ENCODE results near the gene SLC16A12. TPM values are rescaled to one million over a fixed set of nuclear protein-coding genes. Genes with fewer than 3 reads are reported as not detected.
"Not testable (repeated sequence)": the region's sequence is repeated elsewhere in the genome, so short reads cannot be mapped to it uniquely, and the experiment has no call there.

SLC16A12 gene
- total RNA-seq, 2 experiments from 2014 or later: not detected

DNA sequence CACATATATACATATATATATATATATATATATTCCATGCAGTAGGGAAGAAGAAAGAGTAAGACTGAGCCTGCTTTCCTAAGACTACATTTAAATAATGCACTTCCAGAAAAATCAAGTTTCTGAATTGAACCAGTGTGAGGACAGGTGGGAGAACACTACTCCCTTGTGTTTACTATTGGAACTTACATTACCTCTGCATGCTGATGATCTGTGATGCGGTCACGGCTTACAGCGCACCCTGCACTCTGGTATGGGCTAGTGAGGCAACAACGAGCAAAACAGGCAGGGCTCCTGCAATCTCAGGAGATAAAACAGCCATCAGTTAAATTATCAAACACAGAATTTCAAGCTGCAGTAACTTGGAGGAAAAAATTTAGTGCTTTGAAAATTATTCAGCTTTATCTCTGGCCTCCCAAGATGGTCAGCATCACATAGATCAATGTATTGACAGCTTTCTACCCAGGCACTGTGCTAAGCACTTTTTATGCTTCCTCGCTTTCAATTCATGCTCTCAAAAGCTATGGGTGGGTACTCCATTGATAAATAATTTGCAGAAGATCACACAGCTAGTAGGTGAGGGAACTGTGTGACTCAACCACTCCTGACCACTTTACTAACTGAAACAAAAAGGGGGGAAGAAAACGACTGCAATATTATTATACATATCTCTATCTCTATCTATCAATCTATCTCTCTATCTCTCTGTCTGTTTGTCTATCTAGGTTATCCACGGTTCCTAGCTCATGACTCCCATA lies 20.5 kb upstream of the SLC16A12 start:
- Mint-ChIP-seq H3K9me3 (no peaks in the 10 kb centered on the region), H3K4me1 (no peaks in the 10 kb centered on the region), H3K36me3 (no peaks in the 10 kb centered on the region), H3K27ac (no peak overlapping the region), H3K27me3 (peaks cover 10% of the 10 kb centered on the region), H3K4me3 (no peak overlapping the region)
- no peak for DNase-seq

DNA sequence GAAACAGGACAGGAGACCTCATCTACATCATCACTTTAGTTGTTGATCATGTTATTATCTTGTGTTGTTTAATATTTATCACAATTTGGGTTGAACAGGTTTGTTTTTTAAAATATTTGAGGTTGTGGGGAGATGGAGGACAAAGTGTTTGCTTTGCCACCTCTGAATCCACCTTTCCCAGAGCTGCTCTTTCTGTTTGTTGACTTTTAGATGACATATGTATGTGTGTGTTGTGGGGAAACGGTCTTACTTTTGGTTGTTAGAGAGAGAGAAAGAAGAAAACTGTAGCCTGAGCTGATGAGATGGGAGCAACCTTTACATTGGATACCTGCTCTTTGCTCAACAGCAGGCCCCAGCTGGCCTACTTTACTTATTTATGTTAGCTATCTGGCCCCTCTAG lies 19.0 kb upstream of the SLC16A12 start:
- H3K27me3 Mint-ChIP-seq: peaks cover 10% of the 10 kb centered on the region
- no peak overlapping the region for H3K27ac Mint-ChIP-seq
- H3K4me3 Mint-ChIP-seq: no peak overlapping the region
- no peaks in the 10 kb centered on the region for H3K36me3 Mint-ChIP-seq
- no peaks in the 10 kb centered on the region for H3K9me3 Mint-ChIP-seq
- no peak for DNase-seq
- H3K4me1 Mint-ChIP-seq: no peaks in the 10 kb centered on the region

DNA sequence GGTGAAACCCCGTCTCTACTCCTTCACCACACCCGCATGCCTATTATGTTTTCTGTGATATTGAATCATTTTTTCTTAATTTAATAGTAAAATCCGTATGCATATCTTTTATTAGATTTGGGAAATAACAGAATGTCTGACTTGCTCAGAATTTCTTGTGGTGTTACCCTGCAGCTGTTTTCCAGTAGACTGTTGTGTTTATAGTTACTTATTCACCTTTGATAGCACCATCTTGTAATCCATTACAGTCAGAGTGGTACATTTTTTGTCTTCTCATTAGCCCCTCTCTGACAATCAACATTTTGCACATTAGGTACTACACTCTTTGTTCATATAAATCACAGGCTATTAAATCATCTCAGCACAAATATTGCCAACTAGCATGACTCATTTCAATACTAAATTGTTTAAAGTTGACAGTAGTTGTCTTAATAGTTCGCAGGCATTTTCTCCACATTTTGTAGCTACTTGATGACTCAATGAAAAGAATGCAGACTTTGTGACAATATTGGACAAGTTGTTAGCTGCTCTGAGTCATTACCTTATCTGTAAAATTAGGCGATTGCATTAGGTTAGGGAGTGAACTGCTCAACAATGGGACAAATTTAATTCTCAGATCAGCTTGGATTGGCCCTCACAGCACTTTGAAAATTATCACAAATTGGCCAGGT lies 17.8 kb upstream of the SLC16A12 start:
- DNase-seq: no peak
- peaks cover 4% of the 10 kb centered on the region for H3K27me3 Mint-ChIP-seq
- no peaks in the 10 kb centered on the region for H3K4me1 Mint-ChIP-seq
- H3K36me3 Mint-ChIP-seq: no peaks in the 10 kb centered on the region
- H3K9me3 Mint-ChIP-seq: no peaks in the 10 kb centered on the region
- H3K4me3 Mint-ChIP-seq: no peak overlapping the region
- H3K27ac Mint-ChIP-seq: no peak overlapping the region

DNA sequence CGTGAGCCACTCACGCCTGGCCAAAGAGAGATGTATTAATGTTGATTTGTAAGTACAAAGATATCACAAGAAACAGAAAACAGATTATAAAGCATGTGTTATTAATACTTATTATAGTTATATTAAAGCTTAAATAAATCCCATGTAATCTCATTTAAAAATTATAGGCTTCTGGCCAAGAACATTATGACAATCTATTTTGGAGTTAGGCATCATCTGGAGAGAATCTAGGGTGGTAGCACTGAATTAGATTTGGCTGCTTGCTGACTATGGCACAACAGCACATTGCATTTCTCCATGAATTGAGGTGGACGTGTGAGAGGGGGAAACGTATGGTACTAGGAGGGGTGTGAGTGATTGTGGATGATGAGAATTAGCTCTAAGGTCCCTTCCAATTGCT lies 16.8 kb upstream of the SLC16A12 start:
- Mint-ChIP-seq H3K27ac (no peak overlapping the region), H3K4me1 (no peaks in the 10 kb centered on the region), H3K36me3 (no peaks in the 10 kb centered on the region), H3K9me3 (no peaks in the 10 kb centered on the region), H3K4me3 (no peak overlapping the region), H3K27me3 (no peaks in the 10 kb centered on the region)
- DNase-seq: no peak

DNA sequence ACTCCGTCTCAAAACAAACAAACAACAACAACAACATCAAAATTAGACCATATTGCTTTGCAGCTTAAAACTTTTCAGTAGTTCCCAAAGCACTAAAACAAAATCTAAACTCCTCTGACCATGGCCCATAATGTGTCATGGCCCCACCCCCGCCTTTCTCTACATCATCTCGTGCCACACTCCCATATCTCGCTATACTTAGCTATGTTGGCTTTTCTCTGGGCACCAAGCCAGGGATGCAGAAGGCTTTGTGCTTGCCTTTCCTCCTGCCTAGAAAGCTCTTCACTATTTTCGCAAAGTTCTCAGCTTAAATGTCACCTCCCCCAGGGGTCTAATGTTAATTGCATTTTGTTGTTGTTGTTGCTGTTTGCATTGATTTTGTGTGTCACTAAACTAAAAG lies 15.1 kb upstream of the SLC16A12 start:
- Mint-ChIP-seq H3K9me3 (no peaks in the 10 kb centered on the region), H3K27ac (no peak overlapping the region), H3K4me3 (no peak overlapping the region), H3K4me1 (no peaks in the 10 kb centered on the region), H3K36me3 (no peaks in the 10 kb centered on the region), H3K27me3 (no peaks in the 10 kb centered on the region)
- no peak for DNase-seq

DNA sequence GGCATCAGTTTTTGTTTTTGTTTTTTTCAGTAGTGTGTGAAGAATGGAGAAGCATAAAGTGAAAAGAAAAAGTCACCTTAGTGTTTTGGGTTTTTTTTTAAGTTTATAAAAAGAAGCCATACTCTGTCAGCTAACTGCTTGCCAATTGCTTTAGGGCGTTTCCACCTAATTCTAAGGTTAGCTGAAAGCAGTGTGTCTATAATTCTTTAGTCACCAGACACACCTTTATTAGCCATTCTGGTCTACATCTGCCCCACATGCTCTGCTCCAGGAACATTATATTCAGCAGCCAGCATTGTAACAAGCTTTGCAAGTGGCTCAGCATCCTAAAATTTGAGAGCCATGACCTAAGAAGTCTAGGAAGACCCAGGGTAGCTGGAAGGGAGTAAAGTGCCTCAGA lies 14.1 kb upstream of the SLC16A12 start:
- no peaks in the 10 kb centered on the region for H3K36me3 Mint-ChIP-seq

DNA sequence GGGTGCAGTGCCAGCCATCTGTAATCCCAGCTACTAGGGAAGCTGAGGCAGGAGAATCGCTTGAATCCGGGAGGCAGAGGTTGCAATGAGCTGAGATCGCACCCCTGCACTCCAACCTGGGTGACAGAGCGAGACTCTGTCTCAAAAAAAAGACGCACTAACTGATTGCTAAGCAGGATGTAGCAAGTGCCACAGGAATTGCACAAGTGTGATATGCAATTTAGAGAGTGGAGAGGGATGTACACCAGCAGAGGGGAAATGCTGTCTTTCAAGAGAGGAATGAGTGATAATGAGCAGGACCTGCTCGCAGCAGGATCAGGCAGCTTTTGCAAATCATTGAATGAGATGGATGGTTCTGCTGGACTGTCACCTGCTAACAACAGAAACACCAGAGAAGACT lies 13.3 kb upstream of the SLC16A12 start:
- no peaks in the 10 kb centered on the region for H3K36me3 Mint-ChIP-seq
- no peaks in the 10 kb centered on the region for H3K27me3 Mint-ChIP-seq
- no peak for DNase-seq
- no peak overlapping the region for H3K27ac Mint-ChIP-seq
- H3K4me1 Mint-ChIP-seq: no peaks in the 10 kb centered on the region
- no peaks in the 10 kb centered on the region for H3K9me3 Mint-ChIP-seq
- no peak overlapping the region for H3K4me3 Mint-ChIP-seq

More for the DNA sequence above, 14.1 kb upstream of the SLC16A12 start:
- Mint-ChIP-seq H3K27ac (no peak overlapping the region), H3K9me3 (no peaks in the 10 kb centered on the region), H3K4me1 (no peaks in the 10 kb centered on the region), H3K4me3 (no peak overlapping the region), H3K27me3 (no peaks in the 10 kb centered on the region)
- no peak for DNase-seq

DNA sequence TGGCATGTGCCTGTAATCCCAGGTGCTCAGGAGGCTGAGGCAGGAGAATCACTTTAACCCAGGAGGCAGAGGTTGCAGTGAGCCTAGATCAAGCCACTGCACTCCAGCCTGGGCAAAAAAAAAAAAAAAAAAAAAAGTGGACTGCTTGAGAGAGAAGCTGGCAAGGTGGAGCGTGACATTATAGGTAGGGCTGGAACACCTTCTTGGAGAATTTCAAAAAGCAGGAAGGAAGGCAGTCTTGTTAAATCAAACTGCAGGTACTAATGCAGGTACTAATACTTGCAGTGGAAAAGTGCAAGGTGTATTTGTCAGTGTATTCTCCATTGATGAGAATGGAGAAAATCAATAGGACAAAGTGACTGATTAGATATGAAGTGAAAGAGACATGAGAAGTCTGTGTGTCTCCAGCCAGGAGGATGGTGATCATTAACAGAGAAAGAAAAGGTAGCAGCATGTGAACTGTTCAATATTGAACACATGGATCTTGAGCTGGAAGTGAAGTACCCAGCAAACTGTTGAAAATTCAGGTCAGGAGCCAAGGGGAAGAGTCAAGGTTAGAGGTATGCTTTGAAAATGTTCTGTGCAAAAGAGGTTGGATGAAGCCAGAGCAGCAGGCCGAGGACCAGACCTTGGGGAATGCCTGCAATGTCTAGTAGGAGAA lies 12.6 kb upstream of the SLC16A12 start:
- no peaks in the 10 kb centered on the region for H3K4me1 Mint-ChIP-seq
- no peaks in the 10 kb centered on the region for H3K9me3 Mint-ChIP-seq
- no peak for DNase-seq
- H3K27me3 Mint-ChIP-seq: no peaks in the 10 kb centered on the region
- H3K27ac Mint-ChIP-seq: no peak overlapping the region
- H3K4me3 Mint-ChIP-seq: no peak overlapping the region
- H3K36me3 Mint-ChIP-seq: no peaks in the 10 kb centered on the region

DNA sequence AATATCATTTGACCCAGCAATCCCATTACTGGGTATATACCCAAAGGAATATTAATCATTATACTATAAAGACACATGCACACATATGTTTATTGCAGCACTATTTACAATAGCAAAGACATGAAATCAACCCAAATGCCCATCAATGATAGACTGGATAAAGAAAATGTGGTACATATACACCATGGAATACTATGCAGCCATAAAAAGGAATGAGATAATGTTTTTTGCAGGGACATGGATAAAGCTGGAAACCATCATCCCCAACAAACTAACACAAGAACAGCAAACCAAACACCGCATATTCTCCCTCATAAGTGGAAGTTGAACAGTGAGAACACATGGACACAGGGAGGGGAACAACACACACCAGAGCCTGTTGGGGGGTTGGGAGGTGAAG lies 11.3 kb upstream of the SLC16A12 start:
- not testable (repeated sequence) for H3K27me3 Mint-ChIP-seq, H3K27ac Mint-ChIP-seq, H3K36me3 Mint-ChIP-seq, H3K9me3 Mint-ChIP-seq, H3K4me1 Mint-ChIP-seq, DNase-seq, H3K4me3 Mint-ChIP-seq

DNA sequence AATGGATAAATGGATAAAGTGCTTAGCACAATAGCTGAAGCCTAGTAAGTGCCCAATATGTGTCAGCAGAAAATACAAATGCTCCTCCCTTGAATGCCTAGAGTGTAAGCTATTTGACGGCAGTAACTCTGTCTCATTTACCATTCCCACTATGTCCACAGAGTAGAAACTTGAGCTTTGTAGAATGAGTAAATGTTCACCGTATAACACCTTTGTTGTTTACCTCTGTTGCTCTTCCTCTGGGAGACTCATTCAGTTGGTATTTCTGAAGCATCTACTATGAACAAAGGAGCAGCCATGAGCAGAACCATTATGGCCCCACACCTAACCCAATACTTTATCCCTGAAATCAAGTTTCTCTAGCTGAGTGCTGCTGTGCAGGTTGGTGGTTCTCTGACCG lies 8.4 kb upstream of the SLC16A12 start:
- Mint-ChIP-seq H3K4me1 (no peaks in the 10 kb centered on the region), H3K9me3 (no peaks in the 10 kb centered on the region)

DNA sequence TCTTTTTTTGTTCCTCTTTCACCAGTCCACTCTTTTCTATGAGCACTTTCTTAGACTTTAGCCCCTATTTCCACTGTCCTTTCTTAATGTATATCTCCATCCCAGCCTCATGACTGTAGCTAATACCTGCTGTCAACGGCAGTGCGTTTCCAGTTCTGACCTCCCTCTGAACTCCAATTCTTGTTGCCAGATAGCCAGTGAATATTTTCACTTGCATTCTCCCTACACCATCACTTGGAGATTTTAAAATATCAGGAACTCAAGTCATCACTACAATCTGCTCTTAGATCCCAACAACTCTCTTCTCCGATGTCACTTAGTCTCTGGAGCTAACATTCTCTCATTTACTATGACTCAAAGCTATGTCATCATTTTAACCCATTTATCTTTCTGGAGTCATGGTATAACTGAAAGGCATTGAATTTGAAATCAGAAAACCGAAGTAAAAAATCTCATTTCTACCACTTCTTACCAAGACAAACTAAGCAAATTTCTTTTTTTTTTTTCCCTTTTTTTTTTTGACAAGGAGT lies 5.1 kb upstream of the SLC16A12 start:
- H3K27ac Mint-ChIP-seq: no peak overlapping the region
- H3K4me3 Mint-ChIP-seq: no peak overlapping the region
- no peaks in the 10 kb centered on the region for H3K9me3 Mint-ChIP-seq
- H3K27me3 Mint-ChIP-seq: peaks cover 45% of the 10 kb centered on the region
- no peaks in the 10 kb centered on the region for H3K4me1 Mint-ChIP-seq
- DNase-seq: no peak
- no peaks in the 10 kb centered on the region for H3K36me3 Mint-ChIP-seq

More for the DNA sequence above, 8.4 kb upstream of the SLC16A12 start:
- Mint-ChIP-seq H3K4me3 (no peak overlapping the region), H3K27ac (no peak overlapping the region), H3K27me3 (peaks cover 21% of the 10 kb centered on the region), H3K36me3 (no peaks in the 10 kb centered on the region)
- no peak for DNase-seq

DNA sequence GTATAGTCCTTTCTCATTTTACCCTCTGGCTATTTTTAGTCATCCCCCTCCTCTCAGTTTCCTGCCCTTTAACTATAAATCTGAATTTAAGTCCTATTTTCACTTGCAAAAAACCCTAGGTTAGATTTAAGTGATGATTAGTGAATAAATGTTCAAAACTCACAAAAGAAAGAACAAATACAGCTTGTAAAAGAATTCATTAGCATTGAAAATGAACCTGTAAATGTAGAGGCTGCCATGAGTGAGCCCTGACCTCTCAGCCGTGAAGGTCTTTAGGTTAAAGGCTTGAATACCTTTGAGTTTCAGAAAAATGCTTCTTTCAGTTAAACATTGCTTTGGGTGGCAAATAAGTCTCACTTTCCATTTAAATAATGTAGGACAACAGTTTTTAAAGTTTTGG lies 2.0 kb upstream of the SLC16A12 start:
- no peak for DNase-seq
- H3K9me3 Mint-ChIP-seq: no peaks in the 10 kb centered on the region
- H3K27me3 Mint-ChIP-seq: peaks cover 71% of the 10 kb centered on the region
- H3K27ac Mint-ChIP-seq: no peak overlapping the region
- no peak overlapping the region for H3K4me3 Mint-ChIP-seq
- H3K36me3 Mint-ChIP-seq: no peaks in the 10 kb centered on the region
- peaks cover 8% of the 10 kb centered on the region for H3K4me1 Mint-ChIP-seq

DNA sequence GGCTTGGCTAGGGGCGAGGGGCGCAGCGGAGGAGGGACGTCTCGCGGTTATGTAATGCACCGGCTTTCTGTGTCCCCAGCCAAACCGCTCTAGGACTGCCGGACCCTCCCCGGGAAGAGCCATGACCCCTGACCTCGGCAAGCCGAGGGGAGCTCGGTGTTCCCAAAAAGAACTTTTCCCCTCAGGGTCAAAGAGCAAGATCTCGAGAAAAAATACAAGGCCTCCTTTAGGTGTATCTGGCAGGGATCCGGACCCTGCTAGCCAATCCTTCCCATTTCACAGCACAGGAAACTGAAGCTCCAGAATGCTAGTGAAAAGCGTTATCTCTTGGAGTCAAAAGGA lies 590 bp upstream of the SLC16A12 start:
- Mint-ChIP-seq H3K4me1 (peaks cover 8% of the 10 kb centered on the region), H3K9me3 (no peaks in the 10 kb centered on the region), H3K27ac (no peak overlapping the region), H3K36me3 (no peaks in the 10 kb centered on the region), H3K4me3 (no peak overlapping the region), H3K27me3 (peaks cover 80% of the 10 kb centered on the region)
- DNase-seq: no peak

DNA sequence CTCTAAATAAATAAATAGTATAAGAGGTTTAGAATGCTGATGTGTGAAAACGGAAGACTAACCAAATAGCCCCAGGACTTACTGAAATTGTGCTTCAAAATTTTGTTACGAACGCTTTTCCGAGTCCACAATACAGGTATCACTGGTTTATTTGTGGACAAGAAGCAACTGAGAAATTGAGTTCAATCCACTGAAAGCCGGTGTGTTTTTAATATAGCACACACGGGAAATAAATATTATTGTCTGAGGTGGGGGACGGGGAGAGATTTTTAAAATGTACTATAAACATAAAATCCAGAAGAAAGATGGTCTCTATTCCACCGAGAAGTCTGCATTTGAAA lies 598 bp downstream of the SLC16A12 start:
- Mint-ChIP-seq H3K36me3 (no peaks in the 10 kb centered on the region), H3K27me3 (peaks cover 74% of the 10 kb centered on the region), H3K4me3 (peak overlapping the region; percentile 29), H3K4me1 (peaks cover 8% of the 10 kb centered on the region), H3K9me3 (no peaks in the 10 kb centered on the region), H3K27ac (no peak overlapping the region)
- DNase-seq: no peak

DNA sequence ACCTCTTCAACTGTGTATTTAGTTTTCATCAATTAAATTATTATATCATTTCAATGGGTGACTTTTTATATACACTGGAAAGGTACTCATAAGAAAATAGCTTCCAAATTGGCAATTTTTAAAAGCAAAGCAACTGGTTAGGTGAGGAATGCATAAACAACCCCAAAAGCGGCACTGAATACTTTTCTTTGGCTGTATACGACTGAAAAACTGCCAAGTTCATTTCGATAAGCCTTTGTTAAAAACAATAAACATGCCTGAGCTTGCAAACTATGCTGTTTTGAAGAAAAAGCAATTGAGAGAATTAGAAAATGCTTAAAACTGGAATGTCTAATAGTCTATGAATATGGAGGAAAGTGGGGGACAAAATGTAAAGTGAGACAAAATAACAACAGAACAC lies 2.9 kb downstream of the SLC16A12 start:
- H3K27ac Mint-ChIP-seq: no peak overlapping the region
- DNase-seq: no peak
- peaks cover 67% of the 10 kb centered on the region for H3K27me3 Mint-ChIP-seq
- H3K4me3 Mint-ChIP-seq: no peak overlapping the region
- H3K9me3 Mint-ChIP-seq: no peaks in the 10 kb centered on the region
- peaks cover 12% of the 10 kb centered on the region for H3K4me1 Mint-ChIP-seq
- no peaks in the 10 kb centered on the region for H3K36me3 Mint-ChIP-seq

DNA sequence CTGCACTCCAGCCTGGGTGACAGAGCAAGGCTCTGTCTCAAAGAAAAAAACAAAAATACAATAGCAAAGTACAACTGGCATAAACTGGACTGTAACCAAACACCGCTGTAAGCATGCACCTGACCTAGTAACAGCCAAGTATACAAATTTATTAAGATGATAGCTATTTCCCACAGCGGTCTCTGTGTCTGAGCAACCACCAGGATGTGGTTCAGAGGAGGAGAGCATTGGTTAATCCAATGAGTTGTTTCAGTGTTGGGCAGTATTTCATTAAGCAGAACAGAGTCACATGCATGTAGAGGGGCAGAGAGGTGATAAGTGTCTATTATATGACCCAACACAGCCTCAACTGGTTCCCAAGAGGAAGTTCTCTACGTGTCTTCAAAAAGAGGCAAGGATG lies 4.0 kb downstream of the SLC16A12 start:
- Mint-ChIP-seq H3K36me3 (no peaks in the 10 kb centered on the region), H3K4me3 (no peak overlapping the region), H3K27ac (no peak overlapping the region), H3K27me3 (peaks cover 57% of the 10 kb centered on the region), H3K4me1 (peaks cover 12% of the 10 kb centered on the region), H3K9me3 (no peaks in the 10 kb centered on the region)
- DNase-seq: no peak
